GM12878 (cell line): ENCODE measurements around the gene PAIP2.

ENCODE experiments used
- CTCF ChIP-seq, 3 experiments: IDR thresholded peaks in 2 of 3; conservative IDR thresholded peaks in 1 of 3; 2 replicates each; pipeline ENCODE4 v1.5.1; 2011; ENCODE audit warnings: low read depth in 3 of 3, low read length in 3 of 3, mild to moderate bottlenecking in 3 of 3, control low read depth in 2 of 3, moderate library complexity in 2 of 3, inconsistent platforms in 1 of 3, mixed read lengths in 1 of 3; ENCODE audit not compliant: control insufficient read depth in 2 of 3, insufficient read depth in 1 of 3; ENCODE audit errors: extremely low read depth in 1 of 3
- E2F4 ChIP-seq: IDR thresholded peaks from 2 replicates; pipeline ENCODE4 v1.6.1; 2012; ENCODE audit warnings: low read depth, low read length, improper control_type of control experiment
- ESRRA ChIP-seq: IDR thresholded peaks from 2 replicates; pipeline ENCODE4 v1.6.1; 2012; ENCODE audit warnings: mild to moderate bottlenecking, low read length, improper control_type of control experiment
- MXI1 ChIP-seq: fragments of 150-350 bp; IDR thresholded peaks from 2 replicates; pipeline ENCODE4 v1.6.1; 2011; ENCODE audit warnings: low read depth, mild to moderate bottlenecking, inconsistent platforms, low read length, improper control_type of control experiment
- NFIC ChIP-seq: IDR thresholded peaks from 2 replicates; pipeline ENCODE4 v1.6.1; 2012; ENCODE audit warnings: low read depth, mild to moderate bottlenecking, inconsistent platforms, low read length, moderate library complexity
- NFYB ChIP-seq: IDR thresholded peaks from 2 replicates; pipeline ENCODE4 v1.6.1; 2011; ENCODE audit warnings: low read depth, mild to moderate bottlenecking, low read length, improper control_type of control experiment, moderate library complexity; ENCODE audit not compliant: insufficient read depth
- SP1 ChIP-seq: IDR thresholded peaks from one replicate; pipeline ENCODE4 v1.6.1; 2011; ENCODE audit warnings: low read depth, low read length
- TARDBP ChIP-seq: IDR thresholded peaks from 2 replicates; pipeline ENCODE4 v1.6.1; 2016; ENCODE audit warnings: borderline replicate concordance
- USF2 ChIP-seq: IDR thresholded peaks from 2 replicates; pipeline ENCODE4 v1.6.1; 2011; ENCODE audit warnings: low read depth, low read length, improper control_type of control experiment, borderline replicate concordance
- ZZZ3 ChIP-seq: IDR thresholded peaks from 2 replicates; pipeline ENCODE4 v1.6.1; 2011; ENCODE audit warnings: low read depth; ENCODE audit not compliant: control insufficient read depth, insufficient read length

- TF ChIP-seq MXI1 (no peak), USF2 (no peak), CTCF (IDR thresholded peaks at IDR 0.05 in 2 of 3, conservative IDR thresholded peaks at IDR 0.05 in 1 of 3; ENCODE audit: control insufficient read depth in 2 of 3, extremely low read depth in 1 of 3, insufficient read depth in 1 of 3, low read depth in 3 of 3, low read length in 3 of 3) (no peak), ZZZ3 (no peak), E2F4 (no peak), ESRRA (no peak), NFYB (no peak), SP1 (no peak), TARDBP (no peak), NFIC (no peak)
These were observed 75.6 kb downstream of the PAIP2 start for GRCh38 chr5:139417214-139417613.
